ENCODE data around the gene FETUB.
"Not testable (repeated sequence)": the region's sequence is repeated elsewhere in the genome, so short reads cannot be mapped to it uniquely, and the experiment has no call there.

The FETUB gene

DNA sequence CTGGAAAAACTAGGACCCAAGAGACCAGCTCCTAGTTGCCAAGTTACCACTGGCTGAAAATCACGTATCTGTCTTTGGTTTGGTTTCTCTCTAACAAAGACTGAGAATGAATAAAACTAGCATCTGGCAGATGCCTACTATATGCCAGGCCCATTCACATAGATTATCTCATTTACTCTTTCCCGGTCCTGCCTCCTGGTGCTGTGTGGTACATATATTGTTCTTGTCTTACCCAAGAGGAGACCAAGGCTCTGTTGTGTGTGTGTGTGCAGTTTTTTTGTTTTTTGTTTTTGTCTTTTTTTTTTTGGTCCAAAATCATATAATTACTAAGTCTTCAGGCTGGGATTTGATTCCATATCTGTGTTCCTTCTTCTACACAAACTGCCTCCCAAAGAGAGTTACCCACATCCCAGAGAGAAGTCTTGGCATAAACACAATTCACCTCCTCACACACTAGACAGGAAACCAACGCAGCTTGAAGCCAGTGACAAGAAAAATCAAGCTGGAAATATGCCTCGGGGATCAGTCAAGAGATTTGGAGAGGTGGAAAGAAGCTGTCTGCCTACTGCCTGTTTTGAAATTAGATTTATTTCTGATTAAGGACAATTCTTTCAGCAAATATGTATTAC, 26.4 kb upstream of the FETUB start:
- no peak for DNase-seq (ENCODE audit: low spot score)

DNA sequence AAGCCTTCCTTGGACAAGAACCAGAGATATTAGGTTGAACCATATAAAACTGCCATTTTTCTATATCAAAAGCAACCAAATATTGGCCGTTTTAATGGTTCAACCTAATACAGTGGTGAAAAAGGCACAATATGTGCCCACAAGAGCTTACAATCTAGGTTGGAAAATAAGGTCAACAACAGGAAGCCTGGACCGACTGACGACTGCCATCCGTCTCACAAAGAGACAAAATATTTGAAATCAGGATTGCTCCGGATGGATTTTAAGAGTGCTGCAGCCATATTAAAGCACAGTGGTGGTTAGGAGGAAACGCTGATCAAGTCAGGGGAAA, 26.0 kb upstream of the FETUB start:
- no peak for DNase-seq (ENCODE audit: low spot score)

DNA sequence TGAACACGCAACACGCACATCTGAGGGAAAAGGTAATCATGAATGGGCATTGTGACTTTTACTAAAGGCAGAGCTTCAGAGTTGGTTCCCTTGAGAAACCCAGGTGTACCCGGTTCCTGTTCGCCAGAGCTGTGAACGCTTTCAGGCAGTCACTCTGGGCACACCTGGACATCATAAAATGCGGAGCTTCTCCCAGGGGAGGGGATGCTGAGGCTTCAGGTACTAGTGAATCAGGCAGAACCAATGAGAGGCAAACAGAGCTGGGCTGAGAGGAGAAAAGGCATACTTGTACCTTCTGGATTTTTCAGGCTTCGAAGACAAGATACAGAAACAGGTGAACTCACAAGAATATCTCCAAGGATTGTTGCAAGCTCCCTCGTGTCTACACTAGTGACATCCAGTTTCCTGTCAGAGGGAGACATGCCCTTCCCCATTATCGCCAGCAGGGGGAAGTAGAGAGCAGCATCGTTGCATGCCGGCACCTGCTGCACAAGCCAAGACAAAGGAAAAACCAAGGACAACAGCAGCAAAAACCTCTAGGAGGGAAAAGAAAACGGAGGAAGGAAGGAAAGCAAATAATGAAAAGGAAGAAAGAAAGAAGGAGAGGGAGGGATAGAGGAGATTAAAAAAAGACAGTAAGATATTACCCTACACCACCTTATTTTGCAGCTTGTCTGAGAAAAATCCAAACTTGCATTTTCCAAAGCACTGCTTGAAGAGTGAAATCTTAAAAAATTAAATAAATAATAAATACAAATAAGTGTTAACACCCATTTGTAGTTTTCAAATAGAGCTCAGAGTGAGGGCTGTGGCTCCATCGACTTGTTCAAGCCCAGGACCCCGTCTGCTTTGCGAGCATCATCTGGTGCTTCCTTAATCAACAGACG, 25.4 kb upstream of the FETUB start:
- DNase-seq (ENCODE audit: low spot score), result peak; percentile 86

GRCh38 chr3:186616299-186616617, 23.9 kb upstream of the FETUB start:
- no peak for DNase-seq (ENCODE audit: low spot score)

DNA sequence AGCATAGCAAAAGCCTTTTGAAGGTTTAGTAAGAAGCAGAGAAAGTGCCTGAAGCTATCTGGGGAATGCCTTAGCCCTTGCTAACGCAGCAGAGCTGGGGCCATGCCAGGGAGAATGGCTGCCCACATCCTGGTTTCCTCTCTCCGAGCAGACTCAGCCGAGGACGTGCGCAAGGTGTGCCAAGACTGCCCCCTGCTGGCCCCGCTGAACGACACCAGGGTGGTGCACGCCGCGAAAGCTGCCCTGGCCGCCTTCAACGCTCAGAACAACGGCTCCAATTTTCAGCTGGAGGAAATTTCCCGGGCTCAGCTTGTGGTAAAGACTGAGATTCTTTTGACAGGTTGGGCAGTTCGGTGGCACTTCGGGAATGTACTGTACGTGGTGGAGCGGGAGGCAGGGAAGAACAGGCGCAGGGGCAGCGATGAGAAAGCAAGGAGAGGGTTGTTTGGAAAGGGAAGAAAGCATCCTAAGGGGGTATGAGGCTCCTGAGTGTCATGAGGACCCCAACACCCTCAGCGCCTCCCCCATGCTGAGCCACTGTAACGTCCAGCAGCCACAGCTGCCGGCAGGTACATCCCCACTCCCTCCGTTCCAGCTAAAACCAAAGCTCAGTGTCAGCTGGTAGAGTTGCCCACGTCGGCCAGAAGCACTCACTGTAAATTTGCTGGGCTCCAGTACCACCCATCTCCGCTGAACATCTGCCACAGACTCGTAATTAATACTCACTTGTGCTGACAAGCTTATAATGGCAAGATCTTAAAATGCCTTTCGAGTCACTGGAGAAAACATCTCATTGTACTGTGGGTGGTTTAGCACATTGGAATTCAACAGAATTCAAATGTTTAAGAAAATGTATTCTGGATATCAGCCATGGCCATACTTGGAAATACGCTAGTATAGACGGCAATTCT, 22.9 kb upstream of the FETUB start:
- DNase-seq (ENCODE audit: low spot score), result peak; percentile 39

DNA sequence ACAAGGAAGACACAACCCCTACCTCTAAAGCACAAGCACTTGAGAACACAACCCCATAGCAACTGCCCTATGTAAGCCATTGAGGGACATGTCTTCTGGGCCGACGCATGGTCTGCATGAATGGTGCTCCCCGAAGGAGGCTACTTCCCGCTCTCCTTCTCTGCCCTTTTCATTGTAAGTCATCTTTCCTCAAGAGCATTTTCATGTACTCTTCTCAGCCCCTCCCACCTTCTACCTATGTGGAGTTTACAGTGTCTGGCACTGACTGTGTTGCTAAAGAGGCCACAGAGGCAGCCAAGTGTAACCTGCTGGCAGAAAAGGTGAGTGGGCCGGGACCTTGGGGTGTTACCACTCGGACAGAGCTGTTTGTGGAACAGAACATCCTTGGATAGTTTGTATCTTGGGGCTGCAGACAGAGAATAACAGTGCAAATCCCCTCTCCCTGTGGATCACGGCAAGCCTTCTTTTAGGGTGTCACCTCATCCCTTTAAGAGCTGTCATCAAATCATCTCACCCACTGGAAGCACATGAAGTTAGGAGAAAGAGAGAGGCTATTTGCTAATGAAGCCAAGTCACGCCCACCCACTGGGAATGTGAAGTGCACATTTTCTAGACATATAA, 21.8 kb upstream of the FETUB start:
- no peak for DNase-seq (ENCODE audit: low spot score)

DNA sequence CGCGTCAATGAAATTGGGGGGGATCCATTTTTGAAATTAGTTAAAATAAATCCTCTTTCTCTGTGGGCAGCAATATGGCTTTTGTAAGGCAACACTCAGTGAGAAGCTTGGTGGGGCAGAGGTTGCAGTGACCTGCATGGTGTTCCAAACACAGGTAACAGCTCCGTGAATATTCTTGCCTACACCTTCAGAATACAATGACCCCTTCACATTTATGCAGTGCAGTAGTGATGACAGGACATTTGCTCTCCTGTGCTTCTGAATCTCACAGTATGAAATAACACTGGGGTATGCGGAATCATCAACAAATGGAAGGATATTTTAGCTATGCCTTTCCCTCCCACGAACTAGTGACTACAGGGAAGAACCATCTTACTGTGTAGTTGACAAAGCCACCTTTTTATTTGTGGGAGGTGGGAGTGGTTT, 20.4 kb upstream of the FETUB start:
- DNase-seq (ENCODE audit: low spot score), result no peak

DNA sequence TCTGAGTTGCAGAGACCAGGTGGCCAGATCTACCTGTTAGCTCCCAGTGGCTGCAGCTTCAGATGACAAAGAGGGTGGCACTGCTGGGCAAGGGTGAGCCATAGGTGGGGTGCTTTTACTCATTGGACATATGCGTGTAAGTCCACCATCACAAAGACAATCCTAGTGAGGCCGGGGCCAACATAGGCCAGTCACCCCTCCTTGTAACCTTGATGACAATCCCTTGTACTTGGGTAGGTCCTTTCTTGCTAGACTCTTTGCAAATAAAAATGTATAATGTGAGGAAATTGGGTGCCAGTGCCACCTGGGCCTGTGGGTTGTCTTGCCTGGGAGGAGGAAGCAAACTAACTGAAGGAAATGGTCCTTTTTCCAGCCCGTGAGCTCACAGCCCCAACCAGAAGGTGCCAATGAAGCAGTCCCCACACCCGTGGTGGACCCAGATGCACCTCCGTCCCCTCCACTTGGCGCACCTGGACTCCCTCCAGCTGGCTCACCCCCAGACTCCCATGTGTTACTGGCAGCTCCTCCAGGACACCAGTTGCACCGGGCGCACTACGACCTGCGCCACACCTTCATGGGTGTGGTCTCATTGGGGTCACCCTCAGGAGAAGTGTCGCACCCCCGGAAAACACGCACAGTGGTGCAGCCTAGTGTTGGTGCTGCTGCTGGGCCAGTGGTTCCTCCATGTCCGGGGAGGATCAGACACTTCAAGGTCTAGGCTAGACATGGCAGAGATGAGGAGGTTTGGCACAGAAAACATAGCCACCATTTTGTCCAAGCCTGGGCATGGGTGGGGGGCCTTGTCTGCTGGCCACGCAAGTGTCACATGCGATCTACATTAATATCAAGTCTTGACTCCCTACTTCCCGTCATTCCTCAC, 19.7 kb upstream of the FETUB start:
- DNase-seq (ENCODE audit: low spot score), result no peak

- DNase-seq (ENCODE audit: low spot score), result no peak
These were observed 18.1 kb upstream of the FETUB start for GRCh38 chr3:186621894-186622650.

GRCh38 chr3:186622651-186623310, 17.4 kb upstream of the FETUB start:
- DNase-seq (ENCODE audit: low spot score), result no peak

GRCh38 chr3:186624598-186624997, 15.6 kb upstream of the FETUB start:
- no peak for DNase-seq (ENCODE audit: low spot score)

GRCh38 chr3:186625600-186626042, 14.6 kb upstream of the FETUB start:
- DNase-seq (ENCODE audit: low spot score), result no peak

GRCh38 chr3:186626254-186626847, 13.8 kb upstream of the FETUB start:
- no peak for DNase-seq (ENCODE audit: low spot score)

DNA sequence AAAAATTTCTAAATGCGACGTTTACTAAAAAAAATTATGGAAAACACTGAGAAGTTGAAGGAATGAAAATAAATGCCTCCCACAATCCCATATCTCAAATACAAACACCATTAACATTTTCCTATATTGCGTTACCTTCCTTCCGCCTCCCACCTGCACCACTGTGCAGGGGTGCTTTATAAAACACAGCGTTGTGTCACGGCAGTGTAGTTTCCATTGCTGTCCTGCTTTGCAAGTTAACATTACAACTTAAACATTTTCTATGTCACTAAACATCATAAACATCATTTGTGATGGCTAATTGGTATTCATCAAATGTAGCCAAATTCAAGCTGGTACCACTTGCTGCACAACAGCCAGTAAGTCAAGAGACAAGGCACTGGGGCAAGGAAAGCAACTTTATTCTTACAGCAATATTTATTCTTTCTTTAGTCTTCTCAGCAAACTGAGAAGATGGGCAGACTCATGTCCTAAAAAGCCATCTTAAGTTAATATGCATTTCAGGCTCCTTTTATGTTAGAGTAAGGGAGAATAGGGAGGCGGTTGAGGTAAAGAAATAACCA, 12.3 kb upstream of the FETUB start:
- DNase-seq (ENCODE audit: low spot score), result no peak

GRCh38 chr3:186628756-186629155, 11.4 kb upstream of the FETUB start:
- DNase-seq (ENCODE audit: low spot score), result no peak

GRCh38 chr3:186630950-186631641, 9.1 kb upstream of the FETUB start:
- no peak for DNase-seq (ENCODE audit: low spot score)

GRCh38 chr3:186633481-186633880, 6.7 kb upstream of the FETUB start:
- no peak for DNase-seq (ENCODE audit: low spot score)

DNA sequence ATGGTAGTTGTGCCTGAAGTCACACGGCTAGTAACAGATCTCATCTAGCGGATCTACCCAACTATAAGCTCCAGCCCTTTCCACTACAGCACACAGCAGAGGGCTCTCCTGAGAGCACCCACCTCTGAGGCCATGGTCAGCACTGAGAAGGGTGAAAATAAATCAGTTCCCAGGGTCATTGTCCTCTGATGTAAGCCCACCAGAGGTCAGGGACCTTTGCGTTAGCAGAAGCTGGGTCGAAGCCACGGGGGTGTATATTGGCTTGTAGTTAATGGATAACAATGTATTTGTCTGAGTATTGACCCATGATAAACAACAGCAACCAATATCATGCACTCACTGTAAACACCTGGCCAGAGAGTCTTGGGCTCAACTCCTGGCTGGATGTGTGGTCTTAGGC, 6.0 kb upstream of the FETUB start:
- not testable (repeated sequence) for DNase-seq (ENCODE audit: low spot score)

Data from SK-N-DZ (cell line).